GM21529 (cell line): ENCODE measurements around the gene NEO1.

Source experiments
- ATAC-seq: cut with Tn5 transposase; IDR thresholded peaks from one replicate; pipeline ENCODE4 v1.9.1; 2021; ENCODE audit not compliant: unreplicated experiment

Gene NEO1

GRCh38 chr15:73075160-73075859 lies 23.0 kb downstream of the NEO1 start:
- ATAC-seq, result no peak

- no peak for ATAC-seq
Observed at GRCh38 chr15:73078291-73078690, 26.0 kb downstream of the NEO1 start.

- ATAC-seq, result no peak
Observed at GRCh38 chr15:73078722-73079121, 26.5 kb downstream of the NEO1 start.

GRCh38 chr15:73079565-73079964 lies 27.3 kb downstream of the NEO1 start:
- no peak for ATAC-seq

- ATAC-seq, result no peak
Observed at GRCh38 chr15:73081321-73081958, 29.2 kb downstream of the NEO1 start.

GRCh38 chr15:73082812-73083211 lies 30.5 kb downstream of the NEO1 start:
- no peak for ATAC-seq

- no peak for ATAC-seq
Observed at GRCh38 chr15:73087098-73087497, 34.8 kb downstream of the NEO1 start.

GRCh38 chr15:73105064-73105463 lies 52.8 kb downstream of the NEO1 start:
- no peak for ATAC-seq

- no peak for ATAC-seq
Observed at GRCh38 chr15:73108676-73109075, 56.4 kb downstream of the NEO1 start.

- no peak for ATAC-seq
Observed at GRCh38 chr15:73109765-73110164, 57.5 kb downstream of the NEO1 start.

- no peak for ATAC-seq
Observed at GRCh38 chr15:73110201-73110600, 57.9 kb downstream of the NEO1 start.

- no peak for ATAC-seq
Observed at GRCh38 chr15:73114064-73114463, 61.8 kb downstream of the NEO1 start.

GRCh38 chr15:73116164-73116563 lies 63.9 kb downstream of the NEO1 start:
- no peak for ATAC-seq

GRCh38 chr15:73118055-73118454 lies 65.8 kb downstream of the NEO1 start:
- no peak for ATAC-seq

GRCh38 chr15:73119478-73119877 lies 67.2 kb downstream of the NEO1 start:
- ATAC-seq, result no peak

GRCh38 chr15:73120269-73120668 lies 68.0 kb downstream of the NEO1 start:
- no peak for ATAC-seq

GRCh38 chr15:73125219-73125618 lies 73.0 kb downstream of the NEO1 start:
- no peak for ATAC-seq

GRCh38 chr15:73127302-73127936 lies 75.2 kb downstream of the NEO1 start:
- ATAC-seq, result no peak

- no peak for ATAC-seq
Observed at GRCh38 chr15:73130830-73131229, 78.6 kb downstream of the NEO1 start.

GRCh38 chr15:73134196-73134595 lies 81.9 kb downstream of the NEO1 start:
- ATAC-seq, result no peak

- ATAC-seq, result no peak
Observed at GRCh38 chr15:73139041-73139743, 86.9 kb downstream of the NEO1 start.
